GM21825 (cell line): ENCODE data around the gene DUSP8.
A peak's percentile ranks its signal among the peaks of the same experiment; 100 is the strongest.
"Not testable (repeated sequence)": the region's sequence is repeated elsewhere in the genome, so short reads cannot be mapped to it uniquely, and the experiment has no call there.

ENCODE experiments used
- ATAC-seq: cut with Tn5 transposase; IDR thresholded peaks from one replicate; pipeline ENCODE4 v1.9.1; 2021; ENCODE audit warnings: mild to moderate bottlenecking, moderate library complexity; ENCODE audit not compliant: unreplicated experiment

DUSP8 gene, protein sequence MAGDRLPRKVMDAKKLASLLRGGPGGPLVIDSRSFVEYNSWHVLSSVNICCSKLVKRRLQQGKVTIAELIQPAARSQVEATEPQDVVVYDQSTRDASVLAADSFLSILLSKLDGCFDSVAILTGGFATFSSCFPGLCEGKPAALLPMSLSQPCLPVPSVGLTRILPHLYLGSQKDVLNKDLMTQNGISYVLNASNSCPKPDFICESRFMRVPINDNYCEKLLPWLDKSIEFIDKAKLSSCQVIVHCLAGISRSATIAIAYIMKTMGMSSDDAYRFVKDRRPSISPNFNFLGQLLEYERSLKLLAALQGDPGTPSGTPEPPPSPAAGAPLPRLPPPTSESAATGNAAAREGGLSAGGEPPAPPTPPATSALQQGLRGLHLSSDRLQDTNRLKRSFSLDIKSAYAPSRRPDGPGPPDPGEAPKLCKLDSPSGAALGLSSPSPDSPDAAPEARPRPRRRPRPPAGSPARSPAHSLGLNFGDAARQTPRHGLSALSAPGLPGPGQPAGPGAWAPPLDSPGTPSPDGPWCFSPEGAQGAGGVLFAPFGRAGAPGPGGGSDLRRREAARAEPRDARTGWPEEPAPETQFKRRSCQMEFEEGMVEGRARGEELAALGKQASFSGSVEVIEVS

DNA sequence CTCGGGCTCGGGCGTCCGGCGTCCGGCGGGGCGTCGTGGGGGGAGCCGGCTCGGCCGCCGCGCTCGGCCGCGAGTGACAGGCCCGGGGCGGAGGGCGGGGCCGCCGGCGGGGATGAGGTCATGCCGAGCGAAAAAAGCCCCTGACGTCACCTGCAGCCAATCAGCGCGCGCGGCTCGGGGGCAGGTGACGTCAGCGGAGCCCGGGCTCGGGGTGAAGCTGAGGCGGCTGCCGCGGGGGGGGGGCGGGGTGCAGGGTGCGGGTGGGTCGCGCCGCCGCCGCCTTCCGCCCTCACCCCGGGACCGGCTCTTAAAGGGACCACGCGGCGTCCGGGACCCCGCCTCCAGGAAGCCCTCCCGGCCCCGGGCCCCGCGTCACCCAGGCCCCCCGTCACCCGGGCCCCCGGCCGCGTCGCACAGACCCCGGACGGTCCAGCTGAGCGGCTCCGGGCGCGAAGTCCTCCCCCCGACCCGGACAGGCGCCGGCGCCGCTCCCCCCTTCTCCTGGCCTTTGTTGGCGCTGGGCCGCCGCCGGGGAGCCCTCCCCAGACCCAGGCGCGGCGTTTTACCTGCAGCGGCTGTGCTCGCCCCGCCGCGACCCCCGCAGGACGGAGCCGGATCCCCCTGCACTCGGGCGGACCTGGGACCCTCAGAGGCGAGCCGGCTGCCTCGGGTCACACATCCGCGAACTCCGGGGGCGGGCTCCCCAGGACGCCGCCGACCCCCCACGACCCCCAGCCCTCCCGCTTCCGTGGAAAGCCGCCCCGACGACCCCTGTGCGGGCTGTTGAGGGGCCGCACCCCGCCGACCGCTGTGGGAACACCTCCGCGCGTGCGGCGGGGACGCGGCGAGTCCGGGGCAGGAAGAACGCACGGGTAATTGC lies at the start of gene DUSP8:
DUSP8 (minus strand) TSS at position 75 of the 880 bp plus-strand sequence. CDS start 6,445 bp downstream, outside the sequence.
- ATAC-seq = peak; percentile 54

DNA sequence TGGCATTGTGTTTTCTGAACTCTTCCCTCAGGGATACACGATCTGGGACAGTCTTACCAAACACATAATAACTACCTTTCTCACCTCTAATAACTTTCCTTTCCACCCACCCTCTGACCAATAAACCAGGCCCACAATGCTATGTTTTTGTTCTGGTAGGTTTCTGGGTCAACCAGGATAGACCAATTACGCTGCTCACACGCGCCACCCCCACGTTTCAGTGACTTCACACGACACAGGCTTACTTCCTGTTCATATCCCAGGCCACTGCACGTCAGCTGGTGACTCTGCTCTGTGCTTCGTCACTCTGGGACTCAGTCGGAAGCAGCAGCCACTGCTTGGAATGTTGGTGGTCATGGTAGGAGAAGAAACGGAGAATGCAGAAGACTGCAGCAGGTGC lies 47.4 kb upstream of the DUSP8 start:
- ATAC-seq = no peak

- no peak for ATAC-seq
Measured at GRCh38 chr11:1618231-1618630, 46.2 kb upstream of the DUSP8 start.

DNA sequence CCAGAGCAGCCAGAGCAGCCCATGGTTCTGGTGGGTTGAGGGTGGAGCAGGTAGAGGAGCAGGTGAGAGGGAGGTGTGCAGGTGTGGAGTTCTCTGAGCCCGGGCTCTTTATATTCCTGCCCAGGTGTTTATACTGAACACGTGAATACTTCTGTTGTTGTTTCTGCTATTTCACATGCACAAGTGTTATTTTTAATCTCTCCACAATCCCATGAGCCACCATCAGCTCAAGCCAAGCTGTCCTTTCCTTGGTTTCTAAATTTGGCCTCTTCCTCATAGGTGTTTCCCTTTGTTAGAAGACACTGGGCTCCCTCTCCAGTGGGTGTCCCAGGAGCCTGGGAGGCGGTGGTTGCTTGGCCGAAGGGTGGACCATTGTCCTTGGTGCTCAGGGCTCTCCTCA lies 36.3 kb upstream of the DUSP8 start, which contains the start of gene KRTAP5-3:
KRTAP5-3 (minus strand) TSS at position 101 of the 400 bp plus-strand sequence; CDS start at position 23, 78 bp downstream.
- ATAC-seq = no peak

DNA sequence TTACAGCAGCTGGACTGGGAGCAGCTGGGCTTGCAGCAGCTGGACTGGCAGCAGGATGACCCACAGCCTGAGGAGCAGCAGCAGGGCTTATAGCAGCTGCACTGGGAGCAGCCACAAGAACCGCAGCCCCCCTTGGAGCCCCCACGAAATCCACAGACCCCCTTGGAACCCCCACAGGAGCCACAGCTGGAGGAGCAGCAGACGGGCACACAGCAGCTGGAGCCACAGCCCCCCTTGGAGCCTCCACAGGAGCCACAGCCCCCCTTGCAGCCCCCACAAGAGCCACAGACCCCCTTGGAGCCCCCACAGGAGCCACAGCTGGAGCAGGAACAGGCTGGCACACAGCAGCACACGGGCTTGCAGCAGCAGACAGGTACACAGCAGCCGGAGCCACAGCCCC lies 35.8 kb upstream of the DUSP8 start:
- ATAC-seq = not testable (repeated sequence)

DNA sequence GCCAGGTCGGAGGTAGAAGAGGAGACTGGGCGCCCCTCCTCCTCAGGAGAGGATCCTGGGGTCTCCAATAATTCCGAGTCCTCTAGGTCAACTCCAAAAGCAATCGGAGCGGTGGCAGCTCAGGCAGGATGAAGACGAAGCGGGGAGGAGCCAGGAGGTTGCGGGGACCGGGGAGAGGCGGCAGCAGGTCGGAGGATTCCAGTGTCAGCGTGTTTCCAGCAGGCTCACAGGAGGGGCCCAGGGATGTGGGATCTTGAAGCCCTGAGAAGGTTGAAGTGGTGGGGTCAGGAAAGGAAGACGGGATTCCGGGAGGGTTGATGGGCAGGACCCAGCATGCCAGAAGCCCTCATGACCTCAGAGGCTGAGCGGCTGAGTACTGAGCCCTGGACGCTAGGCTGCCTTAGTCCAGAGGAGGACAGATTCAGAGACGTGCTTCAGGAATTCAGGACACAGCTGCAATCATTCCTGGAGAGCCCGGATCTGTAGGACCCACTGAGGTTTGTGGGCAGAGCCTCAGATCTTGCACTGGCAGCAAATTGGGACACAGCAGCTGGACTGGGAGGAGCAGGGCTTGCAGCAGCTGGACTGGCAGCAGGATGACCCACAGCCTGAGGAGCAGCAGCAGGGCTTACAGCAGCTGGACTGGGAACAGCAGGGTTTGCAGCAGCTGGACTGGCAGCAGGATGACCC lies 35.2 kb upstream of the DUSP8 start:
- ATAC-seq = not testable (repeated sequence)

GRCh38 chr11:1605923-1606322 lies 33.9 kb upstream of the DUSP8 start:
- ATAC-seq = peak; percentile 90

DNA sequence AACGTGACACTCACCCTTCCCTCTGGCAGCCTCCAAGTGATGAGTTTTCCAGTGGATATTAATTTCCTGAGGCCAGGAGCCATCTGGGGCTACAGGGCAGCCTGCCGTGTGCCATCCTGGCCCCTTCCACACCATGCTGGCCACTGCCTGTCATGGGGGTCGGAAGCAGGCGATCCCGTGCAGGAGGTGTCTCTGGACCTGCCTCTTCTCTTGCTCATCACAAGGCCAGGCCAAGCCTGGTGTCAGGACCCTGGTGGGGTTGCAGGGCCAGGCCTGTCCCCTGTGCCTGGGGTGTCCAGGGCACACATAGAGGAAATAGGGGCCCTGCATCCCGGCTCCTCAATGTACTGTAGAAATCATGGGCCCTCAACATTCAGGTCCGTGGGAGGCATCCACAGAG lies 32.6 kb upstream of the DUSP8 start:
- ATAC-seq = no peak

DNA sequence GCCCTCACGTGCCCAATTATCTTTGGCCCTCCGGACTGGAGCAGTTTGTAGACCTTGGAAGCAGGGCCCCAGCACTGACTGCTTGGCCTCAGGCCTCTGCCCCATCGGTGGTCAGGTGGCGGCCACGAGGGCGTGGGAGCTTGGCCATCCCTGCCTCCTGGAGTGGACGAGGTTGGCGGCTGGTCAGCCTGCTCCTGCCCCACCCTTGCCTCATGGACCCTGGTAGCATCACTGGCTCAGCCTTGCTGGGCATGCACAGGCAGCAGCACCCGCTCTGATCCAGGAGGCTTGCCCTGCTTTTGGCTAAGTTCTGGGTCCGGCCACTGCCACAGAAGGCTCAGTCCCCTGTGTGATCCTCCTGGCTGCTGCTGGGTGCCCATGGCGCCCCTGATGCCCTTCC lies 32.1 kb upstream of the DUSP8 start:
- ATAC-seq = no peak

DNA sequence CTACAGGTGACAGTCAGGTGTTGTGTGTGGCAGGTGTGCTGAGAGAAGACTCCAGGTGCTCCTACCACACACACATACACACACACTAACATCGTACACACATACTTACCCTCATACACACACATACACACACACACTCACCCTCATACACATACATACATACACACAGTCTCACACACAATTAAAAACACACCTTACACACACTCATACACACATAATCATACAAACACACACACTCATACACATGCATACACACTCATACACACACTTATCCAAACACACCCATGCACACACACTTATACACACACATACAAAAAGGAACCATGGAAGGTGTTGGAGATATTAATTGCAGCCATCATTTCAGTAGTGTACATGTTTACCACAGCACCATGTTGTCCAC lies 31.6 kb upstream of the DUSP8 start:
- no peak for ATAC-seq

- not testable (repeated sequence) for ATAC-seq
Measured at GRCh38 chr11:1601663-1602062, 29.6 kb upstream of the DUSP8 start.

DNA sequence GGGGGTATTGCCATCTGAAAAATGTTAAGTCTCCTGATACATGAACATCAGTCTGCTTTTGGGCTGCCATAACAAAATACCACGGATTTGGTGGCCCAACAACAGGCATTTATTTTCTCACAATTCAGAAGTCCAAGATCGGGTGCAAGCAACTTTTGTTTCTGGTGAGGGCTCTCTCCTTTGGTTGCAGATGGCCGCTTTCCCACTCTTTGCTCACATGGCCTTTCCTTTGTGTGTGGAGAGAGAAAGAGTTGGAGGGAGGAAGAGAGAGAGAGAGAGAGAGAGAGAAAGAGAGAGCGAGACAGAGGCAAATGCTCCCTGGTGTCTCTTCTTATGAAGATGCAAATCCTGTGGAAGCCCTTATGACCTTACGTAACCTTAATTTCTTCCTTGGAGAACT lies 28.6 kb upstream of the DUSP8 start:
- no peak for ATAC-seq

- ATAC-seq = no peak
Measured at GRCh38 chr11:1598816-1599215, 26.7 kb upstream of the DUSP8 start.

GRCh38 chr11:1598406-1598805 lies 26.3 kb upstream of the DUSP8 start:
- ATAC-seq = not testable (repeated sequence)

DNA sequence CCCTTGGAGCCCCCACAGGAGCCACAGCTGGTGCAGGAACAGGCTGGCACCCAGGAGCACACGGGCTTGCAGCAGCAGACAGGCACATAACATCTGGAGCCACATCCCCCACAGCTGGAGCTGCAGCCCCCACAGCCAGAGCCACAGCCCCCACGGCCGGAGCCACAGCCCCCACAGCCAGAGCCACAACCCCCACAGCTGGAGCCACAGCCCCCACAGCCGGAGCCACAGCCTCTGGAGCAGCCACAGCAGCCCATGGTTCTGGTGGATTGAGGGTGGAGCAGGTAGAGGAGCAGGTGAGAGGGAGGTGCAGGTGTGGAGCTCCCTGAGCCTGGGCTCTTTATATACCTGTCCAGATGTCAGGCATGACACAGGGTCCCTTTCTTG lies 25.9 kb upstream of the DUSP8 start, which contains the start of gene KRTAP5-2:
KRTAP5-2 (minus strand) TSS at position 301 of the 387 bp plus-strand sequence; CDS start at position 257, 44 bp downstream.
- ATAC-seq = no peak

DNA sequence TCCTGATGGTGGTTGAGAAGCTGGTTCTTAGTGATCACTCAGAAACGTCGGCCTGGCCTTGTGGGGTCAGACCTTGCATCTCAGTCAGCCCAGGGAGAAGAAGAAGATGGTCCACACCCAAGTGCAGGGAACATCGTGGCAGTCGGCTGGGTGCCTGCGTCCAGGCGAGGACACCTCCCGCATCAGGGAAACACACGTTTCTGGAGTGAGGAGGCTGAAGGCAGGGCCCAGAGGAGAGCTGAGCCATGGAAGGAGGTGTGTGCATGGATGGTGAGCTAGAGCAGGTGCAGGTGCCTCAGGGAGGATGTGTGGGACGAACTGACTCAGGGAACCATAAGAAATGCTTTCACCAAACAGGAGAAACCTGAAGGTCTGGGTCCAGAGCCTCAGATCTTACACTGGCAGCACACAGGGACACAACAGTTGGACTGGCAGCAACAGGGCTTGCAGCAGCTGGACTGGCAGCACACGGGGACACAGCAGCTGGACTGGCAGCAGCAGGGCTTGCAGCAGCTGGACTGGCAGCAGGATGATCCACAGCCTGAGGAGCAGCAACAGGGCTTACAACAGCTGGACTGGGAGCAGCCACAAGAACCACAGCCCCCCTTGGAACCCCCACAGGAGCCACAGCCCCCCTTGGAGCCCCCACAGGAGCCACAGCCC lies 25.4 kb upstream of the DUSP8 start:
- ATAC-seq = no peak

DNA sequence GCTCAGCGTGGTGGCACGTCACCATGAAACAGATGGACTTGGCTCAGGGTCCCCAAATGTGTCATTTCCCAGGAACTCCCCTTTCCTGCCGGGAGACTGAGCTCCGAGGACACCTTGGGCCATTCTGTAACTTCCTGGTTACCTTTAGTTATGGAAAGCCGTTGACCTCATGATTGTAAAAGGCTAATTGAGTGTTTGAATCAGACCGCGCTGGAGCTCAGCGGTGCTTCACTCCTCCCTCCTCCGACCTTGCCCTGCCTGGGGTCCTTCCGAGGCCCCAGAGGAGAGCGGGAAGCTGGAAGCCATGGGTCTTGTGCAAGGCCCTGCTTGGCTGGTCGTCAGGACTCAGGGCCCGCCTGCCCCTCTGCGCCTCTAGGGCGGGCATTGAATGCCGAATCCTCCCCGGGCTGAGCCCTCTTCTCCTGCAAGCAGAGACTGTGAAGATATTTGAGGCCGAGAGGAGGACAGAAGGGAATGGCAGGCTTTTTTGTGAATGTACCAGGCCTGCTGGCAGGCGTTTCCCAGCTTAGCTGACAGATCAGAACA lies 24.6 kb upstream of the DUSP8 start:
- not testable (repeated sequence) for ATAC-seq

GRCh38 chr11:1595994-1596575 lies 24.0 kb upstream of the DUSP8 start:
- ATAC-seq = not testable (repeated sequence)

GRCh38 chr11:1592628-1593027 lies 20.6 kb upstream of the DUSP8 start:
- ATAC-seq = no peak
